A549 (cell line): ENCODE data around the gene DDIT3.

Source experiments
- CHD2 ChIP-seq: fragments of 150-350 bp; IDR thresholded peaks from 2 replicates; pipeline ENCODE4 v1.6.1; 2014; ENCODE audit warnings: low read length; ENCODE audit not compliant: partially characterized antibody
- CHD4 ChIP-seq: fragments of 200-600 bp; sonication (generic); IDR thresholded peaks from 2 replicates; pipeline ENCODE4 v1.6.1; 2016; ENCODE audit warnings: antibody characterized with exemption, mild to moderate bottlenecking, borderline replicate concordance

GRCh38 chr12:57528831-57529555, 8.7 kb upstream of the DDIT3 start:
- TF ChIP-seq CHD4, result no peak
- no peak for TF ChIP-seq CHD2
